ENCODE measurements around the gene PALMD.

PALMD gene

GRCh38 chr1:99696616-99697015 is 50.7 kb downstream of the PALMD start:
- DNase-seq (ENCODE audit: low read depth) = no peak

DNA sequence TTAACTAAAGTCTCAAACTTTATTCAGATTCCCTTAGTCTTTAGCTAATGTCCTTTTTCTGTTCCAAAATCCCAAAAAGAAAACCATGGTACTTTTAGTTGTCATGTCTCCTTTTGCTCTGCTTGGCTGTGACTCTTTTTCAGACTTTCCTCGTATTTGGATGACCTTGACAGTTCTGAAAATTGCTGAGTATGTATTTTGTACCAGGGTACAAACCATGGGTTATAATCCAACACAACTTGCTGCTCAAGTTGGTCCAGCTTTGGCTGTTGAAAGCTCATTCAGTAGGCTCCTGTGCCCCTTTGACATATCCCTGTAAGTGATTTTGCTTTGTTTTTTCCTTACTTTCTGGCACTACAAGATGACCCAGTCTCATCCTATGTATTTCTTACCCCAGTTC is 51.7 kb downstream of the PALMD start:
- DNase-seq (ENCODE audit: low read depth) = no peak

GRCh38 chr1:99700020-99700419 is 54.1 kb downstream of the PALMD start:
- no peak for DNase-seq (ENCODE audit: low read depth)

DNA sequence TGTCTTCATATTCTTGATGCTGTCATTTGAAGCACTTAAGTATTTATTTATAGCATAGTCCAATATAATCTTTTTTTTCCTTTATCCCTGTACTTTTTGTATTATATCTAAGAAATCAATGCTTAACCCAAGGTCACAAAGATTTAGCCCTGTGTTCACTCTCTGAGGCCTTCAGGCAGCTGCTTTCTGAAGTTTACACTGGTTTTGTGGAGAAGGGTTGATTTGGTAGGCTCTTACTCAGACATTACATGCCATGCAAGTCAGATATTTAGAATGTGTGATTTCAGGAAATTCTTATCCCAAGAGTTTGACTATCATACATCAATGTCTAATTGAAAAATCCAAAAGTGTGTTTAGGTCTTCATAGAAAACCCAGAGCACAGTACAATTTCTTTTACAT is 56.3 kb downstream of the PALMD start:
- DNase-seq (ENCODE audit: low read depth) = no peak

DNA sequence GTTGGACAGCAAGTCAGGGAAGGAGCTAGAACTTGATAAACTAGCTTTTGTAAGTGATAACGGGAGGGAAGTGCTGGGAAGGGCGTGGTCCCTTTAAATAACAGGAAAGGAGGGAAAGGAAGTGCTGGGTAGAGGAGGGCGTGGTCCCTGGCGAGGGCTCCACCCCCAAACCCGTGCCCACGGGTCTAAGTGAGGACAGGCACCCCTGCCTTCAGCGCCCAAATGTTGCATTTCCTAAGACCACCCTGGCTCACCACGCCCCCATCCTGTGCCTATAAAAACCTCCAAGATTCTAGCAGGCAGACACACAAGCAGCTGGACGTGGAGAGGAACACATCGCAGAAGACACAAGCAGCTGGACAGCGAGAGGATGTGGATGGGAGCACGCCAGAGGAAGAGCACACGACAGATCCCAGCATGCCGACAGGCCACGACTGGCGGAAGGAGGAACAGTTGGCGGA is 58.5 kb downstream of the PALMD start:
- no peak for DNase-seq (ENCODE audit: low read depth)

GRCh38 chr1:99705385-99705784 is 59.5 kb downstream of the PALMD start:
- no peak for DNase-seq (ENCODE audit: low read depth)

GRCh38 chr1:99707535-99708142 is 61.7 kb downstream of the PALMD start:
- DNase-seq (ENCODE audit: low read depth) = peak; percentile 17

GRCh38 chr1:99710994-99711393 is 65.1 kb downstream of the PALMD start:
- no peak for DNase-seq (ENCODE audit: low read depth)

- no peak for DNase-seq (ENCODE audit: low read depth)
Observed at GRCh38 chr1:99713006-99713405, 67.1 kb downstream of the PALMD start.

DNA sequence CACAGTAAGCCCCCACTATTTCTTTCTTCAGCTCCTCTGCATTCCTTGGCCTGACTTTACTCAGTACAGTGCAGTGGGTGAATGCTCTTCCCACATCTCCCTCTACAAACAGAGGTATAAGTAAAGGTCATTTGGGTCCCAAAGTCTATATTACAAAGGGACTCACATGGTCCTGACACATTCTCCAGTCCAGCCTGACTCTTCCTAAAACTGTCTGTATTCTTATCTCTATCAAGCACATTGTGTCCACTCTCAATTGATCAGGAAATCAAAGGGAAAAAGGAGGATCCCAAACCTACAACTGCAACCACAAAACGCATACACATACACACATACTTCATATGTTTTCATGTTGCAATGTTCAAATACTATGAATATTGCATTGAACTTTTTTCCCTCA is 71.1 kb downstream of the PALMD start:
- DNase-seq (ENCODE audit: low read depth) = no peak

GRCh38 chr1:99723251-99723650 is 77.3 kb downstream of the PALMD start:
- no peak for DNase-seq (ENCODE audit: low read depth)

DNA sequence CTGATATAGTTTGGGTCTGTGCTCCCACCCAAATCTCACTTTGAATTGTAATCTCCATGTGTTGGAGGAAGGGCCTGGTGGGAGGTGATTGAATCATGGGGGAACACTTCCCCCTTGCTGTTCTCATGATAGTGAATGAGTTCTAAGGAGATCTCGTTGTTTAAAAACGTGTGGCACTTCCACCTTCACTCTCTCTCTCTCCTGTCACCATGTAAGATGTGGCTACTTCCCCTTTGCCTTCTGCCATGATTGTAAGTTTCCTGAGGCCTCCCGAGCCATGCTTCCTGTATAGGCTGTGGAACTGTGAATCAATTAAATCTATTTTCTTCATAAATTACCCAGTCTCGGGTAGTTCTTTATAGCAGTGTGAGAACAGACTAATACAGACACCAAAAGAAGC is 80.1 kb downstream of the PALMD start:
- DNase-seq (ENCODE audit: low read depth) = no peak

DNA sequence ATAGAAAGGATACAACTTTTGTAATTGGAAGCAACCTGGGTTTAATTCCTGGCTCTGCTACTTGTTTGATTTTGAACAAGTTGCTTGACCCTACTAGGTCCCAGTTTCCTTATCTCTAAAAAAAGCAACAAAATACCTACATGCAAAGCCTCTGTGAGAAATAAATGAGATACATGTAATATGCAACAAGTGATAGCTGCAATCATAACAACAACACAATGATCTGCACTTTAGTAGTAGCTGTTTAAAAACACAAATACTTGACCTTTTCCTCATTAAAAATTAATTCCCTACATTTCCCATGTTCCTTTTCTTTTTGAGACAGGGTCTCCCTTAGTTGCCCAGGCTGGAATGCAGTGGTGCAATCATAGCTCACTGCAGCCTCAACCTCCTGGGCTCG is 80.5 kb downstream of the PALMD start:
- no peak for DNase-seq (ENCODE audit: low read depth)

DNA sequence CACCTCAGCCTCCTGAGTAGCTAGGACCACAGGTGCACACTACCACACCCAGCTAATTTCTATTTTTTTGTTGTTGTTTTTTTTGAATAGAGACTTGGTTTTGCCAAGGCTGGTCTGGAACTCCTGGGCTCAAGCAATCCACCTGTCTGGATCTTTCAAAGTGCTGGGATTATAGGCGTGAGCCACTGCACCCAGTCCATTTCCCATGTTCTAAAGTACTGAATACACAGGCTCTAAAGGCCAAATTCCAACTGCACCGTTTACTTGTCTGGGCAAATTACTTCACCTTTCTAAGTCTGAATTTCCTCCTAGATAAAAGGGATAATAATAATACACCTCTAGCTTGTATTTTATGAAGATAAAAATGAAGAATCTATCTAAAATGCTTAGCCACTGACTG is 80.9 kb downstream of the PALMD start:
- no peak for DNase-seq (ENCODE audit: low read depth)

GRCh38 chr1:99727575-99728185 is 81.8 kb downstream of the PALMD start:
- DNase-seq (ENCODE audit: low read depth) = no peak

- no peak for DNase-seq (ENCODE audit: low read depth)
Observed at GRCh38 chr1:99728494-99729235, 82.8 kb downstream of the PALMD start.

- no peak for DNase-seq (ENCODE audit: low read depth)
Observed at GRCh38 chr1:99731384-99731783, 85.5 kb downstream of the PALMD start.

DNA sequence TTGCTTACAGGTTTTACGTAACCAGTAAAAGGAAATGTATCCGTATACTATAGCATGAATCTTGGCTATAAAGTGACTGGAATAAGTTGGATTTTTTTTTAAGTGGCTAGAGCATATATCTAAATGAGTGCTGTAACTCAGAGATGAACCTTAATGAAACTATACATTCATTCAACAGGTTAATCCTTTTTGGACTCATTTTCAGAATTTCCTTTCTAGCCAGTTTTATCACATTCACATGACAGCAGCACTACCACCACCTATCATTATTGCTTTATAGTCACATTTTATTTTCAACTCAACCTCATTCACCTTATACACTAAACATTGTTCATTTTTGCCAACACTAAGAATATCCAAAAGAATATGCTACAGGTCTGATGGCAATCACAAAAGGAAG is 89.9 kb downstream of the PALMD start:
- no peak for DNase-seq (ENCODE audit: low read depth)

- no peak for DNase-seq (ENCODE audit: low read depth)
Observed at GRCh38 chr1:99737016-99737415, 91.1 kb downstream of the PALMD start.

GRCh38 chr1:99738858-99739465 is 93.0 kb downstream of the PALMD start:
- DNase-seq (ENCODE audit: low read depth) = no peak

DNA sequence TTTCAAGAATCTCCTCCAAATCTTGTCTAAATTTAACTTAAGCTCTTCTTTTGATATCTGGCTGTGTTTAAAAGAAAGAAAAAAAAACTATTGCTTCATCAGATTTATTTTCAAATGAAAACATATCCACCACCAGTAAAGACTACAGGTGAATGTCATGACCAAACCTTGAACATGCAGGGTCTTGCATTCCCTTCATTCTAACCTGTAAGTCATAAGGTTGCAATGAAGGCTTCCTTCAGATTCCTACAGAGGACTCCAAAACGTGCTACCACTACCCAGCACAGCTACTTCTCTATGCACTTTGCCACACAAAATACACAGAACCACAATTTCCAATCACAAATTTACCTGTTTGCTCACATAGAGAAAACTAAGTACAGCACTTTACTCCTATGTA is 94.2 kb downstream of the PALMD start:
- no peak for DNase-seq (ENCODE audit: low read depth)

All from T follicular helper cell (primary cell).